GM19455 (cell line): ENCODE data around the gene NBPF1.
"Not testable (repeated sequence)": the region's sequence is repeated elsewhere in the genome, so short reads cannot be mapped to it uniquely, and the experiment has no call there.

Source experiments
- ATAC-seq: cut with Tn5 transposase; IDR thresholded peaks from one replicate; pipeline ENCODE4 v1.9.1; 2021; ENCODE audit not compliant: unreplicated experiment

The NBPF1 gene

GRCh38 chr1:16519255-16519951 lies 94.0 kb downstream of the NBPF1 start:
- ATAC-seq: not testable (repeated sequence)

- ATAC-seq: not testable (repeated sequence)
Observed at GRCh38 chr1:16518913-16519254, 94.5 kb downstream of the NBPF1 start.

GRCh38 chr1:16516694-16517410 lies 96.5 kb downstream of the NBPF1 start:
- not testable (repeated sequence) for ATAC-seq

- not testable (repeated sequence) for ATAC-seq
Observed at GRCh38 chr1:16514107-16515055, 99.0 kb downstream of the NBPF1 start, which contains the start of gene RNU1-1. Gene RNU1-1 (minus strand): TSS chr1:16514285.

- ATAC-seq: peak; percentile 94
Observed at GRCh38 chr1:16513412-16514106, 99.8 kb downstream of the NBPF1 start.

GRCh38 chr1:16512624-16513411 lies 100.5 kb downstream of the NBPF1 start:
- not testable (repeated sequence) for ATAC-seq
